Left lung (tissue), 10 donors: Measurements from ENCODE around the gene AUTS2. TPM values are rescaled to one million over a fixed set of nuclear protein-coding genes. Genes with fewer than 3 reads are reported as not detected.

Experiments
- ATAC-seq: fragments of 200-7000 bp; cut with Tn5 transposase; one replicate; pipeline ENCODE4 v1.9.1; 2020; ENCODE audit warnings: moderate library complexity
- DNase-seq, 4 donors: peaks; one replicate each; pipeline ENCODE4 v3.0.0-alpha.2; 2013 to 2020
- H3K27ac ChIP-seq, 2 donors: fragments of 200-600 bp; sonication (generic) in 1 of 2; one replicate each; pipeline versions ENCODE4 v1.5.0 to v1.8.0; 2020 to 2021
- H3K27me3 ChIP-seq, 2 donors: fragments of 200-600 bp; sonication (generic) in 1 of 2; one replicate each; pipeline versions ENCODE4 v1.5.0 to v1.8.0; 2020 to 2021
- H3K36me3 ChIP-seq, 2 donors: fragments of 200-600 bp; sonication (generic) in 1 of 2; one replicate each; pipeline versions ENCODE4 v1.5.0 to v1.8.0; 2020 to 2021
- H3K4me1 ChIP-seq, 2 donors: fragments of 200-600 bp; one replicate each; pipeline ENCODE4 v1.8.0; 2021
- H3K4me3 ChIP-seq, 2 donors: fragments of 200-600 bp; sonication (generic) in 1 of 2; one replicate each; pipeline versions ENCODE4 v1.5.0 to v1.8.0; 2020 to 2021; ENCODE audit warnings: mild to moderate bottlenecking in 1 of 2
- H3K9me3 ChIP-seq, 2 donors: fragments of 200-600 bp; sonication (generic) in 1 of 2; one replicate each; pipeline versions ENCODE4 v1.5.0 to v1.8.0; 2020 to 2021
- CTCF ChIP-seq, 2 donors: fragments of 200-600 bp; sonication (generic) in 1 of 2; IDR thresholded peaks; one replicate each; pipeline versions ENCODE4 v1.5.0 to v1.8.0; 2021; ENCODE audit warnings: antibody characterized with exemption in 2 of 2
- intact Hi-C, 2 donors: fragments of 100-400 bp; cut with DNase I; formaldehyde crosslinking; loops; one replicate each; pipeline versions ENCODE4 v1.11.2 to v1.14.2; 2022
- polyA plus RNA-seq, 6 donors: library from polyadenylated mRNA; unstranded; fragments of 120-200 nt; gene quantifications; one replicate each; pipeline ENCODE4 v1.2.1, GENCODE V29; 2013; ENCODE audit not compliant: insufficient read length in 6 of 6
- total RNA-seq, 2 donors: library from RNA; stranded (reverse); fragmentation: NEBNext Ultra II Directional; extraction: Animal tissue kit (Norgen Biotek cat#: 25700); gene quantifications; one replicate each; pipeline ENCODE4 v1.2.1, GENCODE V29; 2021
- donor health status: DM: no; HTN: yes; CAD: no.
- donor health status: DM: no; HTN: no; CAD: no.

Gene AUTS2
- total and polyA plus RNA-seq, 8 donors: 40.4 to 119 (median 103) TPM

- no peak overlapping the region for H3K27ac ChIP-seq
Observed at GRCh38 chr7:70189776-70190175, 591.5 kb downstream of the AUTS2 start.

DNA sequence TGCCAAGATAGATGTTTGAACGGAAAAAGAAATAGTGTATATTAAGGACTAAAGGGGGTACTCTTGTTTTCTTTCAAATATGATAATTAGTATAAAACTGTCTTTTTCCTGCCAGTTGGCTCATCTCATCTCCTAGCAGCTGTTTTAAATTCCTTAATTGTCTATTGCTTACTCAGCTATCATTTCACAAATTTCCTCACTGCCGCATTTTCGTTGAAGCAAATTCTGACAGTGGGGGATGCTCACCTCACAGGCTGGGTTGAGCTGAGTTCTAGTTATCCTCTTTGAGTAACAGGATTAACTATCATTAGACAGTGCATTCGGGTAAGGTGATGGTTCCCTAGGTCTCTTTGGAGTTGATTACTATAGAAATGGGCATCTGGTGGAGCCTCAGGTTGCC lies 592.0 kb downstream of the AUTS2 start:
- Histone ChIP-seq H3K4me1 (no peaks in the 10 kb centered on the region), H3K27ac (no peak overlapping the region), H3K4me3 (no peak overlapping the region), H3K36me3 (no peaks in the 10 kb centered on the region), H3K9me3 (peaks cover 0 to 9% of the 10 kb centered on the region in 2 donors), H3K27me3 (no peaks in the 10 kb centered on the region)
- ATAC-seq (no peak), DNase-seq (peak in 1 of 4 donors; percentile 8)
- no peak for TF ChIP-seq CTCF (IDR thresholded peaks at IDR 0.05)
- intact Hi-C loops: no loop called here

More at GRCh38 chr7:70189776-70190175, 591.5 kb downstream of the AUTS2 start:
- DNase-seq (no peak), ATAC-seq (no peak)
- Histone ChIP-seq H3K27me3 (no peaks in the 10 kb centered on the region), H3K4me1 (no peaks in the 10 kb centered on the region), H3K4me3 (no peak overlapping the region), H3K9me3 (peaks cover 0 to 9% of the 10 kb centered on the region in 2 donors), H3K36me3 (no peaks in the 10 kb centered on the region)
- intact Hi-C loops: no loop called here
- TF ChIP-seq CTCF (IDR thresholded peaks at IDR 0.05): no peak

GRCh38 chr7:70193514-70193913 lies 595.2 kb downstream of the AUTS2 start:
- no peak for DNase-seq
- H3K36me3 ChIP-seq: no peaks in the 10 kb centered on the region
- TF ChIP-seq CTCF (IDR thresholded peaks at IDR 0.05): no peak
- no peak overlapping the region for H3K27ac ChIP-seq
- peak; percentile 76 for ATAC-seq
- H3K27me3 ChIP-seq: no peaks in the 10 kb centered on the region
- H3K9me3 ChIP-seq: peaks cover 0 to 9% of the 10 kb centered on the region in 2 donors
- no peak overlapping the region for H3K4me3 ChIP-seq
- H3K4me1 ChIP-seq: no peaks in the 10 kb centered on the region
- intact Hi-C loops: no loop called here

DNA sequence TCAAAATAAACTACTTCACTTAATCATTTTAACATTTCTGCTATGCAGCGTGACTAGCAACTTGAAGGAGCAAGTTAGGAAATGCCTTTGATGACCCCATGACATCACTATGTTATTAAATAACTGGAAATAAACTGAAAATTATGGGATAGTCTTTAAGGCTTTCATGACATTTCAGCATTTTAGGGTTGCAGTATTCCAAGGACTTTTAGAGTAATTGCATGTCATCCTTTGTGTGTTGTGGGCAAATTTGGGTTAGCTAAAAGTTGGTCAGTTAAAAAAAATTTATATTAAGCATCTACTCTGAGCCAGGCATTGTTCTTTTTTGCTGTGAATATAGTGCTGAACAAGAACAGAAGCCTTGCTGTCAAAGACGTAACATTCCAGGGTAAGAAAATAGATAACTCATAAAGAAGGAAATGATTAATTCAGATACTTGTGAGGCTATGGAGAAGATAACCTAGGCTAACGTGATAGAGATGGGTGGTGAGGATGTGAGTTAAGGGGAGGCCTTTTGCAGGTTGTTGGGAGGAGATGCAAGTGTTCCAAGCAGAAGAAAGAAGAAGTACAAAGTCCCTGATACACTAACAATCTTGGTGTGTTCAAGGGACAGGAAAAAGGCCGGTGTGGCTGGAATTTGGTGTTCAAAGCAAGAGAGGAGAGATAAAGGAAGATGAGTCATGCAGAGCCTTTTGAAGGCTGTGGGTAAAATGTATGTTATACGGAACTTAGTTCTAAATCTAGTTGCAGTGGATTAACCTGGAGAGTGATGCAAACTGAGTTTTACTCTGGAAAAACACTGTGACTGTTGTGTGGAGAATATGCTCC lies 610.2 kb downstream of the AUTS2 start:
- no peaks in the 10 kb centered on the region for H3K4me1 ChIP-seq
- ATAC-seq (no peak), DNase-seq (no peak)
- no peak overlapping the region for H3K4me3 ChIP-seq
- no peaks in the 10 kb centered on the region for H3K9me3 ChIP-seq
- H3K27me3 ChIP-seq: no peaks in the 10 kb centered on the region
- intact Hi-C loops: no loop called here
- TF ChIP-seq CTCF (IDR thresholded peaks at IDR 0.05): no peak
- H3K27ac ChIP-seq: no peak overlapping the region
- H3K36me3 ChIP-seq: no peaks in the 10 kb centered on the region

DNA sequence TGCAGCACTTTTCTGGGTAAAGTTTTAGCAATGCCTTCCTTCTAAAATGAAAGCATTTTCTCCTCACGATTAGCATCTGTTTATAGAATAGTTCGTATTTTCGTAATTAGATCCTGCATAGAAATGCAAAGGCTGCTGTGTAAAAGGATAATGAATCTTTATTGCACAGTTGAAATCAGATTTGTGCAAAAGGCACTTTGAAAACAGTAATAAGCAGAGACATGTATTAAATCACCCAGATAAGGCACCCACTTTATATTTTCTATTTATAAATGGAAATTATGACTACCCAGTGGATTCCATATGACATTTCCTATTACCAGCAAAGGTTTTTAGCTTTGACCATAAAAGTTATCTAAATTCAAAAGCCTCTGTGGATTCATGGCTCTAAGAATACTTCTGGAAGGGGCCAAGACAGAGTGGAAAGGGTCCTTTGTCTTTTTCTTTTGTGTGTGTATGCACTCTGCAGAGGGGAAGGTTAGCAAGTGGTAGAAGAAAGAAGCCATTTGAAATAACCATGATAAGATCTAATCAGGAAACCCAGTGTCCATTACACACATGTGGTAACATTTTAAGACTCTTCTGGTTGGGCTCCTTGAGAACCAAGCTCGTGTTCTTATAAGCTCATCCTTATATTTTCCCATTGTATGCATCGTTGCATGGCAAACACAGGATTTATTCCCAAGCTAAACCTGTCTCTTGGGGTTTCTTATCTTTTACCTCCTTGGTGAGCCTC lies 612.1 kb downstream of the AUTS2 start:
- H3K4me1 ChIP-seq: no peaks in the 10 kb centered on the region

More for the DNA sequence above, 612.1 kb downstream of the AUTS2 start:
- Histone ChIP-seq H3K27ac (no peak overlapping the region), H3K4me3 (no peak overlapping the region), H3K36me3 (no peaks in the 10 kb centered on the region), H3K9me3 (no peaks in the 10 kb centered on the region), H3K27me3 (no peaks in the 10 kb centered on the region)
- intact Hi-C loops: no loop called here
- DNase-seq (no peak), ATAC-seq (no peak)
- no peak for TF ChIP-seq CTCF (IDR thresholded peaks at IDR 0.05)
